Activated CD8-positive, alpha-beta T cell treated with anti-CD3 and anti-CD28 coated beads for 36 hours (primary cell): Measurements from ENCODE around the gene IGSF8. TPM values are rescaled to one million over a fixed set of nuclear protein-coding genes. Genes with fewer than 3 reads are reported as not detected.

Experiments used
- ATAC-seq: fragments of 200-7000 bp; cut with Tn5 transposase; one replicate; pipeline ENCODE4 v1.10.0; 2021; ENCODE audit warnings: mild to moderate bottlenecking, moderate library complexity
- CTCF ChIA-PET: fragments of 350-600 bp; sonication (Branson Sonifier 250); formaldehyde crosslinking; loops from one replicate; lab custom pipeline; 2021; ENCODE audit warnings: antibody characterized with exemption; lab: Charles Lee
- POLR2A ChIA-PET: fragments of 350-600 bp; sonication (Branson Sonifier 250); formaldehyde crosslinking; loops from one replicate; lab custom pipeline; 2021; ENCODE audit warnings: antibody characterized with exemption; lab: Charles Lee
- DNase-seq: peaks from one replicate; pipeline ENCODE4 v3.0.0-alpha.2; 2020
- H3K27ac Mint-ChIP-seq: one replicate; pipeline ENCODE4 v1.8.0; 2021; ENCODE audit warnings: mild to moderate bottlenecking, mixed read lengths
- H3K27me3 Mint-ChIP-seq: one replicate; pipeline ENCODE4 v1.8.0; 2021; ENCODE audit warnings: mixed read lengths
- H3K36me3 Mint-ChIP-seq: one replicate; pipeline ENCODE4 v1.8.0; 2021; ENCODE audit warnings: low read depth, mixed read lengths
- H3K4me1 Mint-ChIP-seq: one replicate; pipeline ENCODE4 v1.8.0; 2021; ENCODE audit warnings: low read depth, mixed read lengths
- H3K4me3 Mint-ChIP-seq: one replicate; pipeline ENCODE4 v1.8.0; 2021; ENCODE audit warnings: mild to moderate bottlenecking, moderate library complexity, mixed read lengths
- H3K9me3 Mint-ChIP-seq: one replicate; pipeline ENCODE4 v1.8.0; 2021; ENCODE audit warnings: mixed read lengths
- CTCF ChIP-seq: fragments of 200-600 bp; IDR thresholded peaks from one replicate; pipeline ENCODE4 v1.8.0; 2022; ENCODE audit warnings: antibody characterized with exemption, mild to moderate bottlenecking
- intact Hi-C: fragments of 100-400 bp; cut with micrococcal nuclease; formaldehyde crosslinking; loops from one replicate; pipeline ENCODE4 v1.10.0; 2022
- total RNA-seq, 2 experiments: library from RNA; stranded (reverse); gene quantifications; one replicate each; pipeline ENCODE4 v1.2.3, GENCODE V29; 2021

The IGSF8 gene
- total RNA-seq, 2 experiments from 2014 or later = 48.0 to 49.5 TPM

- Mint-ChIP-seq H3K4me1 (peaks cover 40% of the 10 kb centered on the region), H3K27me3 (no peaks in the 10 kb centered on the region), H3K36me3 (peaks cover 13% of the 10 kb centered on the region), H3K27ac (no peak overlapping the region), H3K4me3 (no peak overlapping the region), H3K9me3 (no peaks in the 10 kb centered on the region)
- ChIA-PET POLR2A (no interaction called here), CTCF (interaction anchor here (1.6 to 7.3 kb wide), 2 partner anchors 9 to 14 kb away, joined by 8 to 119 read pairs; partner anchors contain the start of gene KCNJ9)
- no peak for ATAC-seq
- intact Hi-C loops = loop anchor here (10.0 kb wide), 1 partner anchor 522 kb away; no protein-coding TSS in a partner anchor
- DNase-seq = no peak
- no peak for TF ChIP-seq CTCF
Measured at GRCh38 chr1:160093069-160093395, 5.4 kb downstream of the IGSF8 start.

GRCh38 chr1:160092366-160093068, 5.9 kb downstream of the IGSF8 start:
- Mint-ChIP-seq H3K27me3 (no peaks in the 10 kb centered on the region), H3K36me3 (peaks cover 13% of the 10 kb centered on the region), H3K9me3 (no peaks in the 10 kb centered on the region), H3K27ac (no peak overlapping the region), H3K4me3 (no peak overlapping the region), H3K4me1 (peaks cover 38% of the 10 kb centered on the region)
- ATAC-seq (no peak), DNase-seq (no peak)
- ChIA-PET CTCF (interaction anchor here (1.6 to 7.3 kb wide), 2 partner anchors 9 to 14 kb away, joined by 8 to 119 read pairs; partner anchors contain the start of gene KCNJ9), POLR2A (no interaction called here)
- intact Hi-C loops = loop anchor here (10.0 kb wide), 1 partner anchor 522 kb away; no protein-coding TSS in a partner anchor
- TF ChIP-seq CTCF = no peak

- intact Hi-C loops = loop anchor here (10.0 kb wide), 1 partner anchor 523 kb away; no protein-coding TSS in a partner anchor
- ATAC-seq (no peak), DNase-seq (no peak)
- Mint-ChIP-seq H3K36me3 (peaks cover 11% of the 10 kb centered on the region), H3K9me3 (no peaks in the 10 kb centered on the region), H3K27ac (no peak overlapping the region), H3K27me3 (no peaks in the 10 kb centered on the region), H3K4me1 (peaks cover 30% of the 10 kb centered on the region), H3K4me3 (no peak overlapping the region)
- TF ChIP-seq CTCF = no peak
- ChIA-PET CTCF (interaction anchor here (1.6 kb wide), 1 partner anchor 13 kb away, joined by 8 read pairs; no protein-coding TSS in a partner anchor), POLR2A (no interaction called here)
Measured at GRCh38 chr1:160091666-160092223, 6.7 kb downstream of the IGSF8 start.

GRCh38 chr1:160090760-160091159, 7.7 kb downstream of the IGSF8 start:
- TF ChIP-seq CTCF = no peak
- H3K4me3 Mint-ChIP-seq = no peak overlapping the region
- intact Hi-C loops = loop anchor here (10.0 kb wide), 1 partner anchor 524 kb away; no protein-coding TSS in a partner anchor
- POLR2A ChIA-PET = interaction anchor here (0.9 kb wide), 1 partner anchor 10 kb away, joined by 3 read pairs; the partner anchor contains the start of gene KCNJ9
- H3K4me1 Mint-ChIP-seq = peaks cover 21% of the 10 kb centered on the region
- H3K9me3 Mint-ChIP-seq = no peaks in the 10 kb centered on the region
- no peaks in the 10 kb centered on the region for H3K27me3 Mint-ChIP-seq
- ATAC-seq = no peak
- peaks cover 9% of the 10 kb centered on the region for H3K36me3 Mint-ChIP-seq
- no peak for DNase-seq
- CTCF ChIA-PET = no interaction called here
- no peak overlapping the region for H3K27ac Mint-ChIP-seq

GRCh38 chr1:160089883-160090282, 8.5 kb downstream of the IGSF8 start:
- DNase-seq (no peak), ATAC-seq (no peak)
- CTCF ChIA-PET = interaction anchor here (33.7 kb wide), 1 partner anchor 45 kb away, joined by 693 read pairs; no protein-coding TSS in a partner anchor
- Mint-ChIP-seq H3K4me1 (peaks cover 16% of the 10 kb centered on the region), H3K4me3 (no peak overlapping the region), H3K36me3 (peaks cover 14% of the 10 kb centered on the region), H3K27me3 (no peaks in the 10 kb centered on the region), H3K27ac (no peak overlapping the region), H3K9me3 (no peaks in the 10 kb centered on the region)
- POLR2A ChIA-PET = no interaction called here
- intact Hi-C loops = loop anchor here (5.0 to 10.0 kb wide), 4 partner anchors 55 to 525 kb away; partner anchors contain the start of gene PIGM
- no peak for TF ChIP-seq CTCF
